SK-N-SH treated with all-trans-retinoic acid at 6 μM for 48 hours (cell line): ENCODE results near the gene RXRA.

Source experiments
- ARNTL ChIP-seq: fragments of 450-650 bp; formaldehyde crosslinking; IDR thresholded peaks from 2 replicates; pipeline ENCODE4 v1.5.0; 2020; ENCODE audit warnings: low read depth, mild to moderate bottlenecking, moderate library complexity, borderline replicate concordance
- BACH2 ChIP-seq: fragments of 250-450 bp; sonication (Bioruptor Pico); IDR thresholded peaks from 2 replicates; pipeline ENCODE4 v1.9.0; 2021; ENCODE audit warnings: mild to moderate bottlenecking, borderline replicate concordance
- CSDC2 ChIP-seq: fragments of 250-450 bp; sonication (Bioruptor Pico); IDR thresholded peaks from 2 replicates; pipeline ENCODE4 v1.5.0; 2020; ENCODE audit warnings: mild to moderate bottlenecking, moderate library complexity
- ESRRG ChIP-seq: fragments of 250-450 bp; sonication (Bioruptor Pico); IDR thresholded peaks from 2 replicates; pipeline ENCODE4 v1.6.1; 2021; ENCODE audit warnings: mild to moderate bottlenecking
- TOX ChIP-seq: fragments of 250-450 bp; sonication (Bioruptor Pico); IDR thresholded peaks from 2 replicates; pipeline ENCODE4 v1.8.0; 2021; ENCODE audit warnings: mild to moderate bottlenecking, moderate library complexity, borderline replicate concordance
- ZFP3 ChIP-seq: fragments of 250-450 bp; sonication (Bioruptor Pico); IDR thresholded peaks from 2 replicates; pipeline ENCODE4 v1.5.0; 2020; ENCODE audit warnings: mild to moderate bottlenecking, moderate library complexity
- ZNF70 ChIP-seq: fragments of 450-650 bp; formaldehyde crosslinking; IDR thresholded peaks from 2 replicates; pipeline ENCODE4 v1.5.0; 2020; ENCODE audit warnings: mild to moderate bottlenecking, moderate library complexity
- ZNF8 ChIP-seq: fragments of 450-650 bp; formaldehyde crosslinking; IDR thresholded peaks from 2 replicates; pipeline ENCODE4 v1.5.0; 2020; ENCODE audit warnings: mild to moderate bottlenecking, moderate library complexity
- TF ChIP-seq, protein P1 (sequence below): fragments of 250-450 bp; sonication (Bioruptor Pico); IDR thresholded peaks from 2 replicates; pipeline ENCODE4 v1.5.1; 2020; ENCODE audit warnings: low read depth, mild to moderate bottlenecking, moderate library complexity

DNA sequence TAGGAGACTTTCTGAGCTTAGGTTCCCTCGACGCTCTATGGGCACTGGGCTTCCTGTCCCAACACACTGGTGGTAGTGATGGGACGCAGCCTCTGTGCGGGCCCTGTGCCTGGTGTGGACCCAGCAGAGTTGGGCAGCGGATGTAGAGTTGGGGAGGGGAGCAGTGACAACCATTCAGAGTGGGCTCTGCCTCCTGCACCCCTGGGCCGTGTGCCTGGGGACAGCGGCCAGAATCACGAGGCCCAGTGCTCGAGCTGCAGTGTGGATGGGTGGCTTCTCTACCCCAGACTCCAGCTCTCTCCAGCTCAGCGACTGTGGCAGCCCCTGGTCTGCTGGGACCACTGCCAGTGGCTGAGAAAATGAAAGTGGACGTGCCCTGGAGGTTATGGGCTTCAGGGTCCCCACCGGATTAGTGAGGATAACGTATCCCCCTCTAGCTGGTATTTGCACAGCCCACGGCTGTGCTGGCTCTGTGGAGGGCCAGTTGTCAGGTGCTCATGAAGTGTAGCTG lies 18.6 kb downstream of the RXRA start:
- TF ChIP-seq ARNTL (CRISPR knock-in tag) (no peak), TOX (CRISPR knock-in tag) (no peak), BACH2 (CRISPR knock-in tag) (no peak), ZNF8 (CRISPR knock-in tag) (no peak), ESRRG (CRISPR knock-in tag) (no peak), ZFP3 (CRISPR knock-in tag) (no peak), CSDC2 (CRISPR knock-in tag) (no peak), ZNF70 (CRISPR knock-in tag) (no peak)
- TF ChIP-seq, protein P1, sequence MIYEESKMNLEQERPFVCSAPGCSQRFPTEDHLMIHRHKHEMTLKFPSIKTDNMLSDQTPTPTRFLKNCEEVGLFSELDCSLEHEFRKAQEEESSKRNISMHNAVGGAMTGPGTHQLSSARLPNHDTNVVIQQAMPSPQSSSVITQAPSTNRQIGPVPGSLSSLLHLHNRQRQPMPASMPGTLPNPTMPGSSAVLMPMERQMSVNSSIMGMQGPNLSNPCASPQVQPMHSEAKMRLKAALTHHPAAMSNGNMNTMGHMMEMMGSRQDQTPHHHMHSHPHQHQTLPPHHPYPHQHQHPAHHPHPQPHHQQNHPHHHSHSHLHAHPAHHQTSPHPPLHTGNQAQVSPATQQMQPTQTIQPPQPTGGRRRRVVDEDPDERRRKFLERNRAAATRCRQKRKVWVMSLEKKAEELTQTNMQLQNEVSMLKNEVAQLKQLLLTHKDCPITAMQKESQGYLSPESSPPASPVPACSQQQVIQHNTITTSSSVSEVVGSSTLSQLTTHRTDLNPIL (CRISPR knock-in tag): no peak
